Stimulated activated CD8-positive, alpha-beta memory T cell treated with anti-CD3 and anti-CD28 coated beads, Interleukin-15, amount 100 ng/mL, for 24 hours (primary cell): ENCODE measurements around the gene PHYHD1.

Source experiments
- DNase-seq: peaks from one replicate; pipeline ENCODE4 v3.0.0-alpha.2; 2020; ENCODE audit warnings: low read depth

PHYHD1 gene

DNA sequence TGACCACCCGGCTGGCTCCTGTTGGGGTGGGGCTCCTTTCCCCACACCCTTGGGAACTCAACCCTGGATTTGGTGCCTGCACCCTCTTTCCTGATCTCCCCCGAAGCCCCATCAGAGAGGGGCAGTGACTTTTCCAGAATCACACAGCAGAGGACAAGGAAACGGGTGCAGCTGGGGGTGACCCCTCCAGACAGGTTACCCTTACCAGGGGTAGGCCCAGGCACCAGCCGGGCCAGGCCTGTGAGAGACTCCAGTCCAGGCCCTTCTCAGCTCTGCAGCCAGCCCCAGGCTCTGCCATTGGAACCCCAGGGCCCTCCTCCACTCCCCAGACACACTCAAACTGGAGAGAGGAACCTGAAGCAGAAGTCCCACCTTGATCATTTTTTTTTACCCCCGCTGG lies 19.0 kb upstream of the PHYHD1 start:
- DNase-seq = no peak

DNA sequence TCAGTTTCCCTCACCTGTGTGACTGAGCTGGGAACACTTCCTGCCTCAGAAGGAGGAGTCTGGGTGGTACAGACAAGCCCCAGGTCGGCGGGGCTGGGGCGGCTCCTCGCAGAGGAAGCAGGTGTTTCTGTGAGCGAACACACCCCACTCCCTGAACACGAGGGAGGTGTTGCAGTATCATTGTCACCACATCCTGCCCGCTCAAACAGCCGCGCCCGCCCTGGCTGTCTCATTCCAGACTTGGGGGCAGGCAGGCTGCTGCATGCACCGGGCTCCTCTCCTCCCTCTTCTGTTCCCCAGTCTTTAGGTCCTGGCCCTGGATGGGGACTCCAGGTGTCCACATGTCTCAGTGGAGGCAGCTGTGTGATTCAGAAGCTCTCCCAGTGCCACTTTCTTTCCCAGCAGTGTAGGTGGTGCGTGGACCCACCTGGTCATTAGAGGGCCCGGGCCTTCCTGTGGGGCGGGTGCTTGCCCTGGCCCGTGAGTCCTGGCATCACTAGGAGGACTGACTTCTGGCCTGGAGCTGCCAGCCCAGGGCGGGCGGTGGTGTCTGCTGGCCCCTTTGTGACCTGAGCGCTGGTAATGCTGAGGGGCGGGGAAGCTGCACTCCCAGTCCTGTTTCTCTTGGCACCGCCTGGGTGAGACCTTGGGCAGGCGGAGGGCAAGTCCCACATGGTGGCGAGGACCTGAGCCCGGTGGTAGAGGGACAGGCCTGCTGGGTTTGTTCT lies 18.3 kb upstream of the PHYHD1 start:
- peak; percentile 53 for DNase-seq

DNA sequence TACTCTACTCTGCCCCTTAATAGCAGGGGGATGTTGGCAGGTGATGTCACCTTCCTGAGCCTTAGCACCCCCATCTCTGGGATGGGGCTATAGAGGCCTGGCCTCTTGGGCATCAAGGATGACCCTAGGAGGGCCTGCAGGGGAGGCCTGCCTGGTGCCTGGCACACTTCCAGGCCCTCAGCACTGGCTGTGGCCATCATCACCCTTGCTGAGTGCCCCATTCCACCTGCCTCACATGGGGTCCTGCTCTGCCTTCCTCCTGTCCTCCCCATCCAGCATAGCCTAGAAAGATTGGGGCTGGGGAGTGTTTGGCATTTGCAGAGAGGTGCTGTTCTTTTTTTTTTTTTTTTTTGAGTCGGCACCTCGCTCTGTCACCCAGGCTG lies 17.7 kb upstream of the PHYHD1 start:
- no peak for DNase-seq

DNA sequence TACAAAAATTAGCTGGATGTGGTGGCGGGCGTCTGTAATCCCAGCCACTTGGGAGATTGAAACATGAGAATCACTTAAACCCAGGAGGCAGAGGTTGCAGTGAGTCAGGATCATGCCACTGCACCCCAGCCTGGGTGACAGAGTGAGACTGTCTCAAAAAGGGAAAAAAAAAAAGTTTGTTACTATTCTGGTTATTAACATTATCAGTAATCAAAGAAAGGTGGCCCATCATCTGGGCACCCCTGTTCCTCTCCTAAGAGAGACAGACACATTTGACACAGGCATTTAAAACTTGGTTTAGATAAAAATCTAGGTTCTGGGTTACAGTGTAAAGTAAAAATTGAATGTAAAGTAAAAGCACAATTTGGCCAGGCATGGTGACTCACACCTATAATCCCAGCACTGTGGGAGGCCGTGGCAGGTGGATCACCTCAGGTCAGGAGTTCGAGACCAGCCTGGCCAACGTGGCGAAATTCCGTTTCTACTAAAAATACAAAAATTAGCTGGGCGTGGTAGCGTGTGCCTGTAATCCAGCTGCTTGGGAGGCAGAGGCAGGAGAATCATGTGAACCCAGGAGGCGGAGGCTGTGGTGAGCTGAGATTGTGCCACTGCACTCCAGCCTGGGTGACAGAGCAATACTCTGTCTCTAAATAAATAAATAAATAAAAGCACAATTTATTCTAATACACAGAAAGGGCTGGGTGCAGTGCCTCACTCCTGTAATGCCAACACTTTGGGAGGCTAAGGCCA lies 16.7 kb upstream of the PHYHD1 start:
- no peak for DNase-seq

DNA sequence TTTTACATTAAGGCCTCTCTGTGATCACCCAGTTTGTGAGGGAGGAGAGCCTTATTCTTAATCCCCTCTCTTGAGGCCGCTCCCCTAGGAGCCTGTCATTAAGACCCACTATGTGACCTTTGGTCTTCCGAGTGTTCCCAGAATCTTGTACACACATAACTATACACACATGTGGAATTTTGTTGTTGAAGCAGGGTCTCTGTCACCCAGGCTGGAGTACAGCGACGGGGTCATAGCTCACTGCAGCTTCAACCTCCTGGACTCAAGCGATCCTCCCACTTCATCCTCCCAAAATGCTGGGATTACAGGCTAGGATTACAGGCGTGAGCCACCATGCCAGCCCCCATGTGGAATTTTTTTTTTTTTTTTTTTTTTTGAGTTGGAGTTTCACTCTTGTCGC lies 14.8 kb upstream of the PHYHD1 start:
- no peak for DNase-seq

DNA sequence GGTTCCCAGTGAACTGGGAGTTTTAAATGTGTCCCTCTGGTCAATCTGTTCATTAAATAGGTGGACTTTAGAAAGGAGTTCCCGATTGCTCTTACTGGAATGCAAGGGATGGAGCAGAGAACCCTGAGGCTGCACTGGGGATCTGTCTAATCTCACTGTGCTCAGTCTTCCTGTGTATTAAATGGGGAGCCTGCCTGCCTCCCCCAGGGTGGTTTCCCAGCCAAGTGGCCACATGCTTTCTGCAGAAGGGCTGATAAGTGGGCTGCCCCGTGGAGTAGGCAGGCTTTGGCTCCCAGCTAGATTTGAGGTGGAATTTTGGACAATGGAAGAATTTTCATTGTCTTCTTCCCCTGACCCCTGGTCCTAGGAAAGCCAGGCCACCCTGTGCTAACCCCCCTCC lies 14.0 kb upstream of the PHYHD1 start:
- DNase-seq = no peak

DNA sequence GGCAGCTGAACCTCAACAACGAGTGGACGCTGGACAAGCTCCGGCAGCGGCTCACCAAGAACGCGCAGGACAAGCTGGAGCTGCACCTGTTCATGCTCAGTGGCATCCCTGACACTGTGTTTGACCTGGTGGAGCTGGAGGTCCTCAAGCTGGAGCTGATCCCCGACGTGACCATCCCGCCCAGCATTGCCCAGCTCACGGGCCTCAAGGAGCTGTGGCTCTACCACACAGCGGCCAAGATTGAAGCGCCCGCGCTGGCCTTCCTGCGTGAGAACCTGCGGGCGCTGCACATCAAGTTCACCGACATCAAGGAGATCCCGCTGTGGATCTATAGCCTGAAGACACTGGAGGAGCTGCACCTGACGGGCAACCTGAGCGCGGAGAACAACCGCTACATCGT lies 12.4 kb upstream of the PHYHD1 start:
- DNase-seq = no peak

DNA sequence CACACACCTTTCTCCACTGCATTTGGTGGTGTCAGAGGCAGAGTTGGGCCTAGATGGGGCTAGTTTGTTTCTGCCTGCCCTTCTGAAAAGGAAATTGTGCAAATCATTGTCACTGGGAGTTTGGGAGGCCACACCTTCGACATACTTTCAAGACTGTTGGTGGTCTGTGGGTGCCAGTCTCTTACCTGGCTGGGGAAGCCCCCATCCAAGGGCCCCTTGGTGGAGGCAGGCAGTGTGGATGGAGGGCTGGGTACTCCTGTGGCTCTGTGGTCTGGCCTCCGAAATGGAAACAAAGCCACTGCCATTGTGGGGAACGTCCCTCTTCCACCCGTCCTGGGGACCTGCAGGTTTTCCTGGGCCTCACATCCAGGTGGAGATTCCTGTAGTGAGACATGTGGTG lies 10.9 kb upstream of the PHYHD1 start:
- DNase-seq = no peak

DNA sequence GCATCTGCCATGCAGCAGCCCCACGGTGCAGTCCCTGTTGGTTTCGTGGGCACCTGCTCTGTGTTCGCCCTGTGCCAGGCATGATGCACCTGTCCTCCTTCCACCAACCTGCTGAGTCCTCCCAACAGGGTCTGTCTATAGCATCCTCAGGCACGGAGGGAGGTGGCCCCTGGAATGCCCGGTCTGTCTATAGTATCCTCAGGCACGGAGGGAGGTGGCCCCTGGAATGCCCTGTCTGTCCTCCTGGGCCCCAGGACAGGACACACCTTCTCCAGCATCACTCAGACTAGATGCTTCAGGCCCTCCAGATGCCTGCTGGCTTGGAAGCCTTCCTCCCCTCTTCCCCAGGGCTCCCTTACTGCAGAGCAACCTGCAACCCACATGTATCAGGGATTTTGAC lies 9.9 kb upstream of the PHYHD1 start:
- no peak for DNase-seq

GRCh38 chr9:128911529-128912035 lies 9.2 kb upstream of the PHYHD1 start:
- DNase-seq = no peak

- DNase-seq = no peak
These were observed 8.4 kb upstream of the PHYHD1 start for GRCh38 chr9:128912270-128912853.

DNA sequence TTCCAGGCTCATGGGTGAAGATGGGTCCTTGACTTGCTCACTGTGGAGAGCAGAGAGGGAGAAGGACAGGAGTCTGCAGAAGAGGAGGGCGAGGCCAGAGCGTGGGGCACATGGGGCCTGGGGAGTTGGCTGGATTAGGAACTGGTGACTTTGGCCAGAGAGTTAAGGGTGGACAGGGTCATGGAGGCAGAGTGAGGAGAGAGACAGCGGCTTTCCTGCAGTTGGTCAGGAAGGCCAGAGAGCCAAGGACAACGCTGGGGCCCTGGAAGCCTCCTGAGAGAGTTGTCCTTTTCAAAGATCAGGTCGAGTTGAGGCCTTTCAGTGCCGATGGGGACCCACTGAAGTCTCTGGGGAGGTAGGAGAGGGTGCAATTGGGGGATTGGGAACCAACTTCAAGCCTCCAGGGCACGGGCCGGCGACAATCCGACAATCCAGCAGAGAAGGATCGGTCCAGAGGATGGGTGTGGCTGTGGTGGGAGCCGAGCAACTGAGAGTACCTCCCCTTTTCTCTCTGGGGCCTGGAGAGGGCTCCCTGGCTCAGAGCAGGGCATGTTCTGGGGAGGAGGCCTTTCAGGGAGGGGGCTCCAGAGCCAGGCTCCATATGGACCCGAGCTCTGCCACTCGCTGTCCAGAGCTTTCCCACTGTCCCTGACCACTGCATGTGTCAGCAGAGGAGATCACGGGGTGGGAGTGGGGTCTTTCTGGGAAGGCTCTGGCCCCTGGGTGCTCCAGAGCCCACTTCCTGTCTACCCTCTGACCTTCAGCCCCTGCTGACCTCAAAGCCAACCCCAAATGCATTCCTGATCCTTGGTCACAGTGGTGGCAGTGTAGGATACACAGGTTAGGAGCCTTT lies 7.5 kb upstream of the PHYHD1 start:
- no peak for DNase-seq

DNA sequence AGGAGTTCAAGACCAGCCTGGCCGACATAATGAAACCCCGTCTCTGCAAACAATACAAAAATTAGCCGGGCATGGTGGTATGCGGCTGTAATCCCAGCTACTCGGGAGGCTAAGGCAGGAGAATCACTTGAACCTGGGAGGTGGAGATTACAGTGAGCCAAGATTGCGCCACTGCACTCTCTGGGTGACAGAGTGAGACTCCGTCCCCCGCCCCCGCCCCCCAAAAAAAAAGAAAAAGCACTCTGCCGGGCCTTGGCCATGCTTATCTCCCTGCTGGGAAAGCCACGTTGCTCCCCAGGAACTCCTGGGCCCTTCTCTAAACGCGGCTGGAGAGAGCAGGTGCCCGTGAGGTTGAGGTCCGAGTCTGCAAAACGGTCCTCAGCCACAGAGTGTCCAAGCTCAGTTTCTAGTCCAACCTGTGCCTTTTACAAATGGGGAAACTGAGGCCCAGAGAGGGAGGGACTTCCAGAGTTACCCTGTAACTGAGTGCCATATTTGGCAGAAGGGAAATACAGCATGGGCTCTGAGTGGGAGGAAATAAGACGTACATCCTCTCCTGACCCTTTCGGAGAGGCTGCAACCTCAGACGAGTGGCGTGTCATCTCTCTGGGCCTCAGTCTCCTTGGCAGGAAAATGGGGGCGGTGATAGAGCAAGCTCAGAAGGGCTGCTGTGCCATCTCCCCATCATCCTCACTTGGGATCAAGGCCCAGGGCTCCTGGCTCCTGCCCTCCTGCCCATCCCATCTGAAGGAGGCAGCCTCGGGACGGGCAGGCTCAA lies 6.6 kb upstream of the PHYHD1 start:
- no peak for DNase-seq

DNA sequence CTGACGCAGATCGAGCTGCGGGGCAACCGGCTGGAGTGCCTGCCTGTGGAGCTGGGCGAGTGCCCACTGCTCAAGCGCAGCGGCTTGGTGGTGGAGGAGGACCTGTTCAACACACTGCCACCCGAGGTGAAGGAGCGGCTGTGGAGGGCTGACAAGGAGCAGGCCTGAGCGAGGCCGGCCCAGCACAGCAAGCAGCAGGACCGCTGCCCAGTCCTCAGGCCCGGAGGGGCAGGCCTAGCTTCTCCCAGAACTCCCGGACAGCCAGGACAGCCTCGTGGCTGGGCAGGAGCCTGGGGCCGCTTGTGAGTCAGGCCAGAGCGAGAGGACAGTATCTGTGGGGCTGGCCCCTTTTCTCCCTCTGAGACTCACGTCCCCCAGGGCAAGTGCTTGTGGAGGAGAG lies 4.6 kb upstream of the PHYHD1 start:
- DNase-seq = no peak

GRCh38 chr9:128916745-128917144 lies 4.0 kb upstream of the PHYHD1 start:
- DNase-seq = no peak

- DNase-seq = no peak
These were observed 3.5 kb upstream of the PHYHD1 start for GRCh38 chr9:128917151-128917849.

GRCh38 chr9:128918921-128919320 lies 1.9 kb upstream of the PHYHD1 start:
- DNase-seq = no peak

DNA sequence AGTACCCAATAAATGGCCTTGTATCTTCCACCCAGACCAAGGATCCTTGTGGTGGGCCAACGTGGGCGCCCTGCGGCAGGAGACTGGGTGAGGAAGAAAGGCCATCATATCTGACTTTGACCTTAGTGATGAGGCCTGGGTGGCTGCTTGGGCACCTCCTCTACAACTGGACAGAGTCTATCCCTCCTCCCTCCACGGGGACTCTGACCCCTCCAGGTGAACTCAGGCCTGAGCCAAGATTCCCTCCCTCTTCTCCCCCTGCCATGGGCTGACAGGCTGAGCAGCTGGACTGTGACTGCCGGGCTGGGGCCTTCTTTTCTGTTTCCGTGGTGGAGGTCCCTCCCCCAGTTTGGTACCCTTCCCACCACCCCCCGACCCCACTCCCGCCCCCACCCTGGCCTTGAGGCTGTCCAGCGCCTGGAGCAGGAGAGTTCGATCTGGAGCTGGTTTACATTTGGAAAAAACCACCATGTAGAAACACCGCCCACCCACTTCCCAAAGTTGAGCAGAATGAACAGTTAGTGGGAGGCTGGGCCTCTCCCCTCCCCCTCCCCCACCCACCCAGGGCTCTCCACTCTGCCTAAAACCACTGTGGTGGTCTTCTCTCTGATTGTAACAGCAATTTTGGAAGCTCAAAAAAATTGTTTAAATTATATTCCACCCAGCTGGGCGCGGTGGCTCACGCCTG lies 1.2 kb upstream of the PHYHD1 start:
- DNase-seq = no peak

- DNase-seq = no peak
These were observed 1.3 kb downstream of the PHYHD1 start for GRCh38 chr9:128921881-128922763.
